ENCODE measurements around the gene CAND2.
"Not testable (repeated sequence)": the region's sequence is repeated elsewhere in the genome, so short reads cannot be mapped to it uniquely, and the experiment has no call there.

Gene CAND2

GRCh38 chr3:12832350-12833221 lies 36.1 kb downstream of the CAND2 start:
- DNase-seq, result no peak

DNA sequence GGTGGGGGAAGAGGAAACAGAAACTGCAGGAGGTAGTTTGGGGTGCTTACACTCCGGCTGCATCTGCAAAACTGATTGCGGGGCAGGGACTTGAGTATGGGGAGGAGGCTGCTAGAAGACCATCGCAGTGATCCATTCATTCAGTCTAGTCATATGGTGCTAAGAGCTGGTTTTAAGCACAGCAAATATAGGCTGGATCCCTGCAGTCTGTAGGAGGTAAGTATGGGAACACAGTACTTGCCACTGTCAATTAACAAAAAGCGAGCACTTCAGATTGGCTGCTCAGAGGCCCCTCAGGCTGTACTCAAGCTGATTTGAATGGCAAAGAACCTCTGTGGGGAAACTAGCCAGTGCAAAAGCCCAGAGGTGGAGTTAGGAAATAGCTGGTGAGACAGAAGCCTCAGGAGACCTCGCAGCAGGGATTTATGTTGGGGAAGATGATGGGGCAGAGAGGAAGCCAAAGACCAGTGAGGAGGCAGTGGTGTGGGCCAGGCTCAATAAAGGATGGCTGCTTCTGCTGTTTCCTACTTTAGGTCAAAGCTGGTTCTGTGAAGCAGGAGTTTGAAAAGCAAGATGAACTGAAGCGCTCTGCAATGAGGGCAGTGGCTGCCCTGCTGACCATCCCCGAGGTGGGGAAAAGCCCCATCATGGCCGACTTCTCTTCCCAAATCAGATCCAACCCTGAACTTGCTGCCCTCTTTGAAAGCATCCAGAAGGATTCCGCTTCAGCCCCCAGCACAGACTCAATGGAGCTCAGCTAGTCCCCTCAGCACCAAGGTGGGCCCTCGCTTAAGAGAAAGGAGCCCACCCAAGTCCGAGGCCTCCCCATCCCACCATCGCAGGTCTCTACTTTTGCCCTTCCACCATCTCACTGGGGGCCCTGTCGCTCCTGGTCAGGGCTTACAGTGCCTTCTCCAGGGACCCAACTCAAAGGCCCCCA lies 37.0 kb downstream of the CAND2 start:
- no peak for DNase-seq

GRCh38 chr3:12835052-12835665 lies 38.7 kb downstream of the CAND2 start:
- DNase-seq, result no peak

DNA sequence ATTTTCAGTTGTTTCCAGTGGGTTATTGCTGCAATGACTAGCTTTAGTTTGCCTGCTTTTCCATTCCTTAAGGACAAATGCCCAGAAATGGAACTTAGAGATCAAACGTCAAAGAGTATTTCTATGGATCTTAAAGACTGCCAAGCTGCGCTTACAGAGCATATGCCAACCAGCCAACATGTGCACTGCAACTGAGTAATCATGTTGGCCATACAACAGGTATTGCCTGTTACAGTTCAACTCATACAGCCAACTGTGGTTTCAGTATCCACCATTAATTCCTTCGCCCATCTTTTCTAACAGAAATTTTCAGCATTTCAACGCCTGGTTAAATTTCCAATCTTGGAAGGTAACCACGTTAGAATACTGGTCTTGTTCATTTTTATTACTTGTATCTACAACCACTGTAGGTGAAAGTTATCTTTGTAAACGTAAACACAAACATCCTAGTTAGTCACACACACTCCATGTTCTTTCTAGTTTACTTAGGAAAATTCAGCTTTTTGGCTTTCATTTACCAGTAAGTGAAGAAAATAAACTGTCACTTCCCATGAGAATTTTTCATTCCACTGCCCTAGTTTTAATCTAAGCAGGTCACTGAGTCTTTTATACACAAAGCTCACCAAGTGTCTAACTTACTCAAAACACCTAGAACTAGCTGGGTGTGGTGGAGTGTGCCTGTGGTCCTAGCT lies 41.0 kb downstream of the CAND2 start:
- no peak for DNase-seq

GRCh38 chr3:12838179-12838965 lies 41.9 kb downstream of the CAND2 start:
- no peak for DNase-seq

- DNase-seq, result no peak
Measured at GRCh38 chr3:12839156-12839946, 42.9 kb downstream of the CAND2 start.

- not testable (repeated sequence) for DNase-seq
Measured at GRCh38 chr3:12840148-12840547, 43.7 kb downstream of the CAND2 start.

DNA sequence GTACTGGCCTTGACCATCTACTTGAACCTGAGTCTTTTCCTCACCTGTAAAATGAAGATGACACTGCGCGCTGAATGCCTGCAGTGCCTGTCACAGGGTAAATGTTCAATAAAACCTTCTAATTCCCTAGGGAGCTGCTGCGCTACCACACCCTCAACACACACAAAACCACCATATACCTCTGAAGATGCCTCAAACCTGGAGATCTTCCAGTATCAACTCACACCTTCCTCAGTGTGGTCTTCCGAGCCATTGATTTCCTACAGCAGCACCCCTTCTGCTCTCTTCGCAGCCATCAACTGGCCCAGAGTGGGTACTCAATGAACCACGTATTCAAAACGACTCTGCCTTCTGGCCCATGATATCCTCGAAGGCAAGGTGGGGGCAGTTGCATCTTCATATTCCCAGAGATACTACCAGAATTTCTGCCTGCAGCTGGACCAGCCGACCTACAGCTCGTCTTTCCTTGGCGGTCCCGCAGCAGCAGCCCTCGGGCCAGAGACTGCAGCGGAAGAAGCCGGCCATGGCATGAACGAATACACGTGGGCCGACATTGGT lies 44.2 kb downstream of the CAND2 start:
- no peak for DNase-seq

DNA sequence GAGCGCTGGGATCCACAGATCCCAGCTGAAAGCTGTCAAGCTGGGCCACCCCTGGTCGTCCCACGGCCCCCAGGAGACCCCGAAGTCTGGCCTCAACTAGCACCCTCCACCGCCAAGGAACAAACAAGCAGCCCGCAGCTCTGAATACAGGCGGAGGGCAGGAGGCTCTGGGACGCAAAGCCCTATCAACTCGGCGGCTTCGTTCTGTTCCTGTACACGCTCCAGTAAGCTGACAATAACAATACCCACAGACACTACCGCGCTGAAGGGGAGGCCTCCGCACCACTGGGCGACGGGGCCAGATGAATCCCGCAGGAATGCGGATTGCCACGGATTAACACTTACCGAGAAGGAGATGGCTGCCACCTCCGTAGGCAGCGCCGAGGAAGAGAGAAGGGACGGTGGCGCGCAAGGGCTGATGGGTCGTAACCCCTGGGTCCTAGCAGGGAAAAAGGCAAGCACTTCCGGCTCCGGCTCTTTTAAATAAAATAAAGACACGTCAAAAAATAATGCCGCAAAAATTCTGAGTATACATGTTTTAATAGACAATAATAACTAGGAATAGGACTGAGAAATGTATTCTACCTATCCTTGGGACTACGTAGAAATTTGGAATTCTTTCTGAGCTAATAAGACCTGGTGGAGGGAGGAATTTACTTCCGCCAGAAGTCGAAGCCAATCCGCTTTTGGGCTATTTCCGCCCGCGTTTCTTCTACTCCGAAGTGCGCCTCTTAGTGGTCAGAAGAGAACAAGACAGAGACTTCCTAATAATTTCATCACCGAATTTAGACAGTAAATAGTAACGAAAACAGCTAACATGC lies 44.9 kb downstream of the CAND2 start, which contains the start of gene RPL32:
RPL32 (minus strand) TSS at position 417 of the 821 bp plus-strand sequence. CDS start 1,328 bp downstream, outside the sequence.
- DNase-seq, result peak; percentile 81

DNA sequence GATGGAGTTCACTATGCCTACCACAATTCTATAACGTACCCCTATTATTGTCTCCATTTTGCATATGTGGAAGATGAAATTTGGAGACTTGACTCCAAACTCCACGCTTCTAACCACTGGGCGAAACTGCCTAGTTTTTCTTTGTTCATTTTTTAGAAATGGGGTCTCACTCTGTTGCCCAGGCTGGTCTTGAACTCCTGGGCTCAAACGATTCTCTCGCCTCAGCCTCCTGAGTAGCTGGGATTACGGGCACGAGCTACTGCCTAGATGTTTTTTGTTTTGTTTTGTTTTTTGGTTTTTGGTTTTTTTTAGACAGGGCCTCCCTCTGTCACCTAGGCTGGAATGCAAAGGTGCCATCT lies 45.5 kb downstream of the CAND2 start:
- no peak for DNase-seq

DNA sequence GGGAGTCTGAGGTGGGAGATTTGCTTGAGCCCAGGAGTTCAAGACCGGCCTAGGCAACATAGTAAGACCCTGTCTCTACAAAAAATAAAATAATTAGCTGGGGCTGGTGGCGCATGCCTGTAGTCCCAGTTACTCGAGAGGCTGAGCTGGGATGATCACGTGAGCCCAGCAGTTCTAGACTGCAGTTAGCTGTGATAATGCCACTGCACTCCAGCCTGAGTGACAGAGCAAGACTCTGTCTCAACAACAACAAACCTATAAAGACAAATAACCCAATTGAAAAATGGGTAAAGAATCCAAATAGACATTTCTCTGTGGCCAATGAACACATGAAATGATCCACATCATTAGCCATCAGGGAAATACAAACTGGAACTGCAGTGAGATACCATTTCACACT lies 46.0 kb downstream of the CAND2 start:
- DNase-seq, result no peak

- DNase-seq, result no peak
Measured at GRCh38 chr3:12845811-12846210, 49.3 kb downstream of the CAND2 start.

- DNase-seq, result no peak
Measured at GRCh38 chr3:12852201-12852600, 55.7 kb downstream of the CAND2 start.

- DNase-seq, result not testable (repeated sequence)
Measured at GRCh38 chr3:12853847-12854246, 57.4 kb downstream of the CAND2 start.

GRCh38 chr3:12854565-12854964 lies 58.1 kb downstream of the CAND2 start:
- DNase-seq, result no peak

DNA sequence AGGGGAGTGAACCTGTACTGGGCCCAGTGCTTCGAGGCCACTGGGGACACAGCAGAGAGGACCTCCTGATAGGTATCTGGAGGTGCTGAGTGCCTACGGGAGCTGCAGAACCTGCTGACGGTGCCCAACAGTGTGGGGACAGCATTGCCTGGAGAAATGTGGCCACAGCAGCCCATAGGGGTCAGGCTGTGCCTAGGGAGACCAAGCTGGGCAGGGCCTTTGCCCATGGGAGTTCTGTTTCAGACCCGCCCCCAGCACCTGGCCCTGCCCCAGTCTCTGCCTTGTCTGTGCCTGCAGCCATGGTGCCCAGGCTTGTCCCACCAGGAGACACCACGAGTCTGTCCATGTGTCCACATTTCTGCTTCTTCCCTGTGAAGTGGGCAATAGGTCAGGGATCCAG lies 60.1 kb downstream of the CAND2 start:
- no peak for DNase-seq

GRCh38 chr3:12859840-12860239 lies 63.4 kb downstream of the CAND2 start:
- DNase-seq, result no peak

GRCh38 chr3:12861611-12862010 lies 65.1 kb downstream of the CAND2 start:
- no peak for DNase-seq

GRCh38 chr3:12862387-12862786 lies 65.9 kb downstream of the CAND2 start:
- DNase-seq, result no peak

DNA sequence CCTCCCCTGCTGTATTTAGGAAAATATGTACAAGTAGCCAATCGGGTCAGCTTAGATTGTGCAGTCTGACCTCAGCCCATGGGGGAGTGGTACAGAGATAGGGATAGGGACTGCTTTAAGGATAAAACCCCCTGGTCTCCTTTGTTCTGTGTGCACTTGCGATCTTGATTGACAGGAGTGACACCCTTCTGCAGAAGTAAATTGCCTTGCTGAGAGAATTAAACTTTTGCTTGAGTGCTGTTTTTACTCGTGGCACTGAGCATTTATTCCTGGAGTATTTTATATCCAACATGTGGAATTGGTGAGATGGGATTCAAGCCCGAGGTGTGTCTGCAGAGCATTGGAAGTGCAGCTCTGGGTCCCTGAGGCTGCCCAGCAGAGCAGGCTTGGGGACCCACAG lies 68.8 kb downstream of the CAND2 start:
- no peak for DNase-seq
